Raji (cell line): Measurements from ENCODE around the gene CBFA2T2.

Experiments used
- POLR2A ChIP-seq: IDR thresholded peaks from 2 replicates; pipeline ENCODE4 v1.6.1; 2011; ENCODE audit warnings: low read depth, low read length, control low read depth; ENCODE audit not compliant: insufficient read depth

CBFA2T2 gene

GRCh38 chr20:33585413-33585812 lies 95.5 kb downstream of the CBFA2T2 start:
- no peak for TF ChIP-seq POLR2A

GRCh38 chr20:33589059-33589458 lies 99.2 kb downstream of the CBFA2T2 start:
- no peak for TF ChIP-seq POLR2A

GRCh38 chr20:33594743-33595142 lies 104.8 kb downstream of the CBFA2T2 start:
- no peak for TF ChIP-seq POLR2A

GRCh38 chr20:33600414-33600813 lies 110.5 kb downstream of the CBFA2T2 start:
- no peak for TF ChIP-seq POLR2A

GRCh38 chr20:33600981-33601380 lies 111.1 kb downstream of the CBFA2T2 start:
- TF ChIP-seq POLR2A: no peak

- TF ChIP-seq POLR2A: no peak
Measured at GRCh38 chr20:33601861-33602260, 112.0 kb downstream of the CBFA2T2 start.

- 0 out of 2 replicates have a peak, but pooled peaks have one; percentile 20 for TF ChIP-seq POLR2A
Measured at GRCh38 chr20:33602826-33603590, 113.1 kb downstream of the CBFA2T2 start.

- TF ChIP-seq POLR2A: no peak
Measured at GRCh38 chr20:33604084-33604990, 114.4 kb downstream of the CBFA2T2 start.

- no peak for TF ChIP-seq POLR2A
Measured at GRCh38 chr20:33604991-33605370, 115.1 kb downstream of the CBFA2T2 start.

- no peak for TF ChIP-seq POLR2A
Measured at GRCh38 chr20:33606118-33606771, 116.3 kb downstream of the CBFA2T2 start.

GRCh38 chr20:33609504-33609903 lies 119.6 kb downstream of the CBFA2T2 start:
- TF ChIP-seq POLR2A: no peak

GRCh38 chr20:33611106-33611505 lies 121.2 kb downstream of the CBFA2T2 start:
- TF ChIP-seq POLR2A: no peak

GRCh38 chr20:33612001-33612400 lies 122.1 kb downstream of the CBFA2T2 start:
- TF ChIP-seq POLR2A: no peak

- TF ChIP-seq POLR2A: no peak
Measured at GRCh38 chr20:33621717-33622400, 132.0 kb downstream of the CBFA2T2 start.
